Activated T-cell treated with anti-CD3 and anti-CD28 coated beads, Interleukin-2, amount 50 U/mL, for 4 hours (primary cell): ENCODE results near the gene BMPR1B. TPM values are rescaled to one million over a fixed set of nuclear protein-coding genes. Genes with fewer than 3 reads are reported as not detected.

Source experiments
- ATAC-seq, 2 donors: fragments of 200-7000 bp; cut with Tn5 transposase; one replicate each; pipeline ENCODE4 v1.10.0; 2021
- DNase-seq: peaks from one replicate; pipeline ENCODE4 v3.0.0-alpha.2; 2020
- H3K27me3 Mint-ChIP-seq: one replicate; pipeline ENCODE4 v1.8.0; 2021; ENCODE audit warnings: low read depth, mixed read lengths
- H3K36me3 Mint-ChIP-seq: one replicate; pipeline ENCODE4 v1.8.0; 2022; ENCODE audit warnings: mixed read lengths; ENCODE audit not compliant: insufficient read depth
- H3K4me1 Mint-ChIP-seq: one replicate; pipeline ENCODE4 v1.8.0; 2021; ENCODE audit warnings: low read depth, mixed read lengths
- H3K4me3 Mint-ChIP-seq: one replicate; pipeline ENCODE4 v1.8.0; 2021; ENCODE audit warnings: mild to moderate bottlenecking, moderate library complexity, mixed read lengths
- H3K9me3 Mint-ChIP-seq: one replicate; pipeline ENCODE4 v1.8.0; 2021; ENCODE audit warnings: mixed read lengths
- total RNA-seq, 3 donors: library from RNA; stranded (reverse); gene quantifications; one replicate each; pipeline ENCODE4 v1.2.1, GENCODE V29; 2021

Gene BMPR1B
- total RNA-seq, 3 donors from 2014 or later, result not detected

GRCh38 chr4:94925764-94926347 is 168.1 kb downstream of the BMPR1B start:
- Mint-ChIP-seq H3K9me3 (no peaks in the 10 kb centered on the region), H3K4me1 (no peaks in the 10 kb centered on the region), H3K4me3 (no peak overlapping the region), H3K27me3 (no peaks in the 10 kb centered on the region), H3K36me3 (no peaks in the 10 kb centered on the region)
- ATAC-seq, result no peak
- no peak for DNase-seq

- Mint-ChIP-seq H3K27me3 (no peaks in the 10 kb centered on the region), H3K4me1 (no peaks in the 10 kb centered on the region), H3K9me3 (no peaks in the 10 kb centered on the region), H3K4me3 (no peak overlapping the region), H3K36me3 (no peaks in the 10 kb centered on the region)
- no peak for ATAC-seq
- DNase-seq, result no peak
These were observed 169.2 kb downstream of the BMPR1B start for GRCh38 chr4:94926936-94927335.

GRCh38 chr4:94927696-94928095 is 169.9 kb downstream of the BMPR1B start:
- H3K27me3 Mint-ChIP-seq, result no peaks in the 10 kb centered on the region
- ATAC-seq, result no peak
- no peaks in the 10 kb centered on the region for H3K36me3 Mint-ChIP-seq
- DNase-seq, result no peak
- no peak overlapping the region for H3K4me3 Mint-ChIP-seq
- no peaks in the 10 kb centered on the region for H3K9me3 Mint-ChIP-seq
- no peaks in the 10 kb centered on the region for H3K4me1 Mint-ChIP-seq

- Mint-ChIP-seq H3K9me3 (no peaks in the 10 kb centered on the region), H3K27me3 (no peaks in the 10 kb centered on the region), H3K4me1 (no peaks in the 10 kb centered on the region), H3K4me3 (no peak overlapping the region), H3K36me3 (no peaks in the 10 kb centered on the region)
- ATAC-seq (no peak), DNase-seq (no peak)
These were observed 171.9 kb downstream of the BMPR1B start for GRCh38 chr4:94929696-94930095.

- H3K4me3 Mint-ChIP-seq, result no peak overlapping the region
- ATAC-seq (no peak), DNase-seq (no peak)
- no peaks in the 10 kb centered on the region for H3K36me3 Mint-ChIP-seq
- H3K4me1 Mint-ChIP-seq, result no peaks in the 10 kb centered on the region
- H3K9me3 Mint-ChIP-seq, result no peaks in the 10 kb centered on the region
- H3K27me3 Mint-ChIP-seq, result no peaks in the 10 kb centered on the region
These were observed 173.9 kb downstream of the BMPR1B start for GRCh38 chr4:94931626-94932025.

- H3K27me3 Mint-ChIP-seq, result no peaks in the 10 kb centered on the region
- H3K36me3 Mint-ChIP-seq, result no peaks in the 10 kb centered on the region
- no peak for ATAC-seq
- H3K9me3 Mint-ChIP-seq, result no peaks in the 10 kb centered on the region
- H3K4me3 Mint-ChIP-seq, result no peak overlapping the region
- DNase-seq, result no peak
- H3K4me1 Mint-ChIP-seq, result no peaks in the 10 kb centered on the region
These were observed 174.6 kb downstream of the BMPR1B start for GRCh38 chr4:94932366-94932765.

GRCh38 chr4:94933799-94934198 is 176.0 kb downstream of the BMPR1B start:
- ATAC-seq, result no peak
- no peaks in the 10 kb centered on the region for H3K36me3 Mint-ChIP-seq
- DNase-seq, result no peak
- no peak overlapping the region for H3K4me3 Mint-ChIP-seq
- no peaks in the 10 kb centered on the region for H3K27me3 Mint-ChIP-seq
- H3K4me1 Mint-ChIP-seq, result no peaks in the 10 kb centered on the region
- no peaks in the 10 kb centered on the region for H3K9me3 Mint-ChIP-seq

- Mint-ChIP-seq H3K4me1 (no peaks in the 10 kb centered on the region), H3K36me3 (no peaks in the 10 kb centered on the region), H3K9me3 (no peaks in the 10 kb centered on the region), H3K27me3 (no peaks in the 10 kb centered on the region), H3K4me3 (no peak overlapping the region)
- ATAC-seq, result no peak
- DNase-seq, result no peak
These were observed 176.4 kb downstream of the BMPR1B start for GRCh38 chr4:94934201-94934600.

GRCh38 chr4:94934864-94935263 is 177.1 kb downstream of the BMPR1B start:
- no peak for DNase-seq
- no peaks in the 10 kb centered on the region for H3K4me1 Mint-ChIP-seq

GRCh38 chr4:94936854-94937253 is 179.1 kb downstream of the BMPR1B start:
- Mint-ChIP-seq H3K36me3 (no peaks in the 10 kb centered on the region), H3K9me3 (no peaks in the 10 kb centered on the region), H3K27me3 (no peaks in the 10 kb centered on the region), H3K4me3 (no peak overlapping the region), H3K4me1 (no peaks in the 10 kb centered on the region)
- ATAC-seq (no peak), DNase-seq (no peak)

More at GRCh38 chr4:94934864-94935263, 177.1 kb downstream of the BMPR1B start:
- Mint-ChIP-seq H3K4me3 (no peak overlapping the region), H3K36me3 (no peaks in the 10 kb centered on the region), H3K9me3 (no peaks in the 10 kb centered on the region), H3K27me3 (no peaks in the 10 kb centered on the region)
- no peak for ATAC-seq

- no peaks in the 10 kb centered on the region for H3K36me3 Mint-ChIP-seq
- no peaks in the 10 kb centered on the region for H3K9me3 Mint-ChIP-seq
- ATAC-seq, result no peak
- no peaks in the 10 kb centered on the region for H3K4me1 Mint-ChIP-seq
- DNase-seq, result no peak
- no peak overlapping the region for H3K4me3 Mint-ChIP-seq
- no peaks in the 10 kb centered on the region for H3K27me3 Mint-ChIP-seq
These were observed 182.2 kb downstream of the BMPR1B start for GRCh38 chr4:94939791-94940519.

- no peak overlapping the region for H3K4me3 Mint-ChIP-seq
- H3K27me3 Mint-ChIP-seq, result no peaks in the 10 kb centered on the region
- no peaks in the 10 kb centered on the region for H3K9me3 Mint-ChIP-seq
- H3K4me1 Mint-ChIP-seq, result no peaks in the 10 kb centered on the region
- no peaks in the 10 kb centered on the region for H3K36me3 Mint-ChIP-seq
- ATAC-seq, result no peak
- no peak for DNase-seq
These were observed 182.8 kb downstream of the BMPR1B start for GRCh38 chr4:94940520-94940908.

GRCh38 chr4:94941706-94942105 is 184.0 kb downstream of the BMPR1B start:
- Mint-ChIP-seq H3K27me3 (no peaks in the 10 kb centered on the region), H3K4me1 (no peaks in the 10 kb centered on the region), H3K36me3 (no peaks in the 10 kb centered on the region), H3K4me3 (no peak overlapping the region), H3K9me3 (no peaks in the 10 kb centered on the region)
- ATAC-seq (no peak), DNase-seq (no peak)

- H3K4me3 Mint-ChIP-seq, result no peak overlapping the region
- ATAC-seq (no peak), DNase-seq (no peak)
- H3K4me1 Mint-ChIP-seq, result no peaks in the 10 kb centered on the region
- no peaks in the 10 kb centered on the region for H3K36me3 Mint-ChIP-seq
- no peaks in the 10 kb centered on the region for H3K27me3 Mint-ChIP-seq
- no peaks in the 10 kb centered on the region for H3K9me3 Mint-ChIP-seq
These were observed 187.0 kb downstream of the BMPR1B start for GRCh38 chr4:94944726-94945125.

GRCh38 chr4:94947681-94948108 is 189.9 kb downstream of the BMPR1B start:
- Mint-ChIP-seq H3K9me3 (peaks cover 5% of the 10 kb centered on the region), H3K36me3 (no peaks in the 10 kb centered on the region), H3K27me3 (no peaks in the 10 kb centered on the region), H3K4me1 (no peaks in the 10 kb centered on the region), H3K4me3 (no peak overlapping the region)
- no peak for ATAC-seq
- DNase-seq, result no peak
